Measurements from ENCODE around the gene WWOX.

DNA sequence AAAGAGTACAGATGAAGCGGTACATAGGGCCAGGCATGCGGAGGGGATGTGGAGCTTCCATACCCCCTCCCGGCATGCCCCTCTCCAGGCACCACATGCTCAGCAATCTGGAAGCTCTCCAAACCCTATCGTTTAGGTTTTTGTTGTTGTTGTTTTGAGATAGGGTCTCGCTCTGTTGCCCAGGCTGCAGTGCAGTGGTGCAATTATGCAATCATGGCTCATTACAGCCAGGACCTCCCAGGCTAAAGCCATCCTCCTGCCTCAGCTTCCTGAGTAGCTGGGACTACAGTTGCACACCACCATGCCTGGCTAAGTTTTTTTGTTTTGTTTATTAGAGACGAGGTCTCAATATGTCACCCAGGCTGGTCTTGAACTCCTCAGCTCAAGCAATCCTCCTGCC is 50.8 kb downstream of the WWOX start:
- TF ChIP-seq POLR2AphosphoS5 (IDR thresholded peaks at IDR 0.05; ENCODE audit: borderline replicate concordance, low read depth, low read length): no peak
- no peak for TF ChIP-seq EZH2 (IDR thresholded peaks at IDR 0.05)
- TF ChIP-seq FOXP2 (optimal IDR thresholded peaks at IDR 0.05; ENCODE audit: control extremely low read depth, extremely low read length, insufficient read depth): no peak

All from SK-N-MC (cell line).